ENCODE results near the gene TTLL12.

GRCh38 chr22:43128116-43128515, 58.8 kb downstream of the TTLL12 start:
- no peak for TF ChIP-seq TAF1 (IDR thresholded peaks at IDR 0.05; ENCODE audit: borderline replicate concordance, low read depth, low read length)
- no peak for TF ChIP-seq POLR2A (IDR thresholded peaks at IDR 0.05; ENCODE audit: low read depth, low read length)
- TF ChIP-seq POLR2AphosphoS5 (IDR thresholded peaks at IDR 0.05; ENCODE audit: low read depth, low read length) = no peak

All from GM12892 (cell line).